GM12874 (cell line): ENCODE data around the gene RIPOR1.

ENCODE experiments used
- TF ChIP-seq, protein P1 (sequence below): IDR thresholded peaks from 2 replicates; pipeline ENCODE4 v1.5.1; 2011; ENCODE audit warnings: low read depth, mild to moderate bottlenecking, control low read depth, low read length, moderate library complexity; ENCODE audit not compliant: insufficient read depth

The RIPOR1 gene

DNA sequence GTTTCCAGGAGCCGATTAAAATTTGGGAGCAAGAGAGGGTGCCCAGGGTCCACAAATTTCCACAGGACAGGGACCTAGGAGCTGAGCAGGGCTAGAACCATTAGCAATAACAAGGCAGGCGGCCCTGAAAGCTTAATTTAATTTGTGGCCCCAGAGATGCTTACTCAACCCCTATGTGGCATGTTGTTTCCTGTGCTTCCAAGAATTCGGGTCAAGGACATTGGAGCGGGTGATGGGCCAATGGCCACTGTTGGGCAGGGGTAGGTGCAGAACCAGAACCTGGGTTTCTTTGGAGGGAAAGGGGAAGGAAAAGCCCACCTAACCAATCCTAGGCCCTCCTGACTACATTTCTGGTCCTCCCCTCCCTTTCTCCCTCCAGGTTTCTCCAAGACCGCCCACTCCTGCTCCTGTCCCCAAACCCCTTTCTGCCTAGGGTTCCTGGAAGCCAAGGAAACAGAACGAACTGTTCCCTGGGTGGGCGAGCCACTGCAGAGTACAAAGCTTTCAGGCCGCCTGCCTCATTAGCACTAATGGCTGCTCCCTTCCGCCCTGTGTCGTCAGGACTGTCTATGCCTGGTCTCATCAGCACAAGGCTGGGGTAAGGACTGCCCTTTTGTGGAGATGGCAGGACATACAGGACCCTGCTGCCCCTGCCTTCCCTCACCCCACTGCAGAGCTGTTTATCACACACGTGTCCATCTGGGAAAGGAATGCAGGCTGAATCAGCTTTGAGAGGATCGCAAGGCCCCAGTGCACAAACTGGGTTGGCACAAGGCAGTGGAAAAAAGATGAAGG is 44.7 kb upstream of the RIPOR1 start:
- TF ChIP-seq, protein P1, sequence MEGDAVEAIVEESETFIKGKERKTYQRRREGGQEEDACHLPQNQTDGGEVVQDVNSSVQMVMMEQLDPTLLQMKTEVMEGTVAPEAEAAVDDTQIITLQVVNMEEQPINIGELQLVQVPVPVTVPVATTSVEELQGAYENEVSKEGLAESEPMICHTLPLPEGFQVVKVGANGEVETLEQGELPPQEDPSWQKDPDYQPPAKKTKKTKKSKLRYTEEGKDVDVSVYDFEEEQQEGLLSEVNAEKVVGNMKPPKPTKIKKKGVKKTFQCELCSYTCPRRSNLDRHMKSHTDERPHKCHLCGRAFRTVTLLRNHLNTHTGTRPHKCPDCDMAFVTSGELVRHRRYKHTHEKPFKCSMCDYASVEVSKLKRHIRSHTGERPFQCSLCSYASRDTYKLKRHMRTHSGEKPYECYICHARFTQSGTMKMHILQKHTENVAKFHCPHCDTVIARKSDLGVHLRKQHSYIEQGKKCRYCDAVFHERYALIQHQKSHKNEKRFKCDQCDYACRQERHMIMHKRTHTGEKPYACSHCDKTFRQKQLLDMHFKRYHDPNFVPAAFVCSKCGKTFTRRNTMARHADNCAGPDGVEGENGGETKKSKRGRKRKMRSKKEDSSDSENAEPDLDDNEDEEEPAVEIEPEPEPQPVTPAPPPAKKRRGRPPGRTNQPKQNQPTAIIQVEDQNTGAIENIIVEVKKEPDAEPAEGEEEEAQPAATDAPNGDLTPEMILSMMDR, result no peak

DNA sequence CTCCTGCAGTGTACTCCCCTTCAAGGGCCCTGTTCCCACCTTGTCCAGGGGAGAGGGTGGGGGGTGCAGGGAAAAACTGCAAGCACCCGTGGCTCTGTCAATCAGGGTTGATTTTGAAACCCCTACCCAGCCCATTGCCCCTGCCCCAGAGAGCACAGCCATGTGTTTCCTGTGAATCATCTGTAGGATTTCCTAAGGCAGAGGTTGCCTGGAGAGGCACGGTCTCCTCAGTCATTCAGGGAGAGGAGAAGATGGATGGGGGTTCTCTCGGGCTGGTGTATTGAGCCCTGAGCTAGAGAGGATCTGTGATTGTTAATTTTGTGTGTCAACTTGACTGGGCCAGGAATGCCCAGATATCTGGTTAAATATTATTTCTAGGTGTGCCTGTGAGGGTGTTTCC is 41.8 kb upstream of the RIPOR1 start:
- TF ChIP-seq, protein P1, result no peak

DNA sequence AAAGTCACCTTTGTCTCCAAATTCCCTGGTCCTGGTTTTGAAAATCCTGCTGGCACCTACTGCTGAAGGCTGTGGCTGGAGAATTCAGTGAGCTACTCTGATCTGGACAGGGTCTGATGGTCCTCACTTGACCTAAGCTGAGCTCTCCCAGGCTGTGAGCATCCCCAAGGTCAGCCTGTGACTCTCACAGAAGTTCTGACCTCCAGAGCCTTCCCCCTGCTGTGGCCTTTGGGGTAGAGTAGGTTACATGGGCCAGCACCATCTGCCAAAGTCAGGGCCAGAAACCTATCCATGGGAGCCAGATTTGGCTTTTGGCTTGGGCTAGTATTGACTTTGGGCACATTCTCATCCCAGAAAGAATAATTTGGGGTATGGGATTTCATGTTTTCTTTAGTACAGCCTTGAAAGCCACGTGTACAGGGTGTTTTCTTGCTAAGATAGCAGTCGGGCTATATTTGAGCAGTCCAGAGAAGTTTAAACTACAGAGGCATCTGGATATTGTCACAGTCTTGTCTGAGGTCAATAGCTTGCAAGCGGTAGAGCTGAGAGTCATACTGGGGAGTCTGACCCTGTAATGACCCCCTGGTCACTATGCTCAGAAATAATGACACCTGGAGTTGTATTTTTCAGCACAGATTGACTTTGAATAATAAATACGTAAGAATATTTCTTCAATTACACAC is 39.1 kb upstream of the RIPOR1 start:
- TF ChIP-seq, protein P1, result no peak

DNA sequence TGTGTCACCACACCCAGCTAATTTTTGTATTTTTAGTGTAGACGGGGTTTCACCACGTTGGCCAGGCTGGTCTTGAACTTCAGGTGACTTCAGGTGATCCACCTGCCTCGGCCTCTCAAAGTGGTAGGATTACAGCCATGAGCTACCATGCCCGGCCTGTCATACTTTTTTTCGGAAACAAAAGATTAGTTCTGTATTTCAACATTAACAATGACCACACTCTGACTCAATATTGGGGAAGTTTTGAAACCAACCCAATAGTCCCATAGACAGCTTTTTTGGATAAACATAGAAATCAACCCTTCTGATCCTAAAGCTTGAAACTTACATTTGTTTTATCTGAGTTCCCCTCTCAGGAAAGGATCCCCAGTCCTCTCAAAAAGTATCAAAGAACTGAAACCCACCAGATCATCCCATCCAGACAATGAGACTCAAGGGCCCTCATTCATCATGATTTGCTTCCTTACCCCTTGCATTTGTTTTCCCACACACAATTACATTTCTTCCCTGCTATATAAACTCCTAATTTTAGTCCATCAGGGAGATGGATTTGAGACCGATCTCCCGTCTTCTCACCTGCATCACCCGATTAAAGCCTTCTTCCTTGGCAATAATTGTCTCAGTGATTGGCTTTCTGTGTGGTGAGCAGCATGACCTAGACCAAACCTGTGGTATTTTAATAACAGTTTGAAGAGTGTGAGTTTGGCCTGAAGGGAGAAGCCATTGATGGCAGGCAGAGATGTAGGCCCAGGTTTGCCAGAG is 38.1 kb upstream of the RIPOR1 start:
- TF ChIP-seq, protein P1, result no peak

DNA sequence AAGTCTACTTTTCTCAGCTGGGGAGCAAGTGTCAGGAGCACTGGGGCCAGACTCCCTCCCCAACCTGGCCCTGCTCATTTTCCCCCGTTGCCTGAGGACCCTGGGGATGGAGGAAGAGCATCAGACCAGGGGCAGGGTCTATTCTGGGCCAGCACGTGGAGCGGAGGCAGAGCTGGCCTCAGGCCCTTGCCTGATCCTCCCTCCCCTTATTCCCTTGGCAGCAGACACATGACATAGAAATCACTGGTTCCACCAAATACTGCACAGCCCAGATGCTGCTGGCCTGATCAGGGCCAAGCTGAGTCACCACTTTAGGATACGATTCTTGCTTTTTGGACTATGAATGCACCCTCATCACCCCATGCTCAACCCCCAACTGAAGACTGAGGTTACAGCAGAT is 29.5 kb upstream of the RIPOR1 start:
- TF ChIP-seq, protein P1, result no peak

DNA sequence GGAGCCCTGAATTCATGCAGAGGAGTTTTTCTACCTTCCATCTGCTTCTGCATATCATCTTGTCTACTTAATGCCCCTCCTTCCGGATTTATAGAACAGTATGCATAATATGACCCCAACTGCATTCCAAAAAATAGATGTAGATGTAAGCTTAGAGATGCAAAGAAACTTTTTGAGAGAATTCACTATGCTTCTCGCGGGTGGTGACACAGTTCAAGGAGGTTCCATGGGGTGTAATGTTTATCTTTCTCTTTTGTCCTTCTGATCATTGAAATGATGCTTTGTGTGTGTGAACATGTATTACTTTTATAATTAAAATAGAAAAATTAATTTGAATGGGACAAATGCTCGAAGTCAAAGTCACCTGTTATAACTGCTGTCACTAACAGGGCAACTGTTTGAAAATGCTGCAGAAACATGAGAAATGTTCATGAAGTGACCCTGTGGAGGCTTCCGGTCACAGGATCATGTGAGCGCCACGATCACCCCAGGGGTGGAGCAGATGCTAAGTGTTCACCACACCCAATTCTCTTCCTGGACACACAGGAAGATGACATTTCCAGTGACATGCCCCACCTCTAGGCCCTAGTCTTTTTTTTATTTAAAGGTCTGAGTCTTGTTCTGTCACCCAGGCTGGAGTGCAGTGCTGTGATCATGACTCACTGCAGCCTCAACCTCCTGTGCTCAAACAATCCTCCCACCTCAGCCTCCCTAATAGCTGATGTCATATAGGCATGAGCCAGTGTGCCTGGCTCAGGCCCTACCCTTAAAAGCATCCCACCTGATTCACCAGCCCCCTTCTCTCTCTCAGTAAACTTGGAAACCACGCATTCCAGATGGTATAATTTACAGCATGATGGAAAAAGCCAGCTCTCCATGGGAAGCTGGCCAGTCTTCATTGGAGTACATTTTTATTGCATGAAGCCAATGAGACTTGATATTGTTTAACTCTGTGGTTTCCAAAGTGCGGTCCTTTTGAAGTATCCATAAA is 24.3 kb upstream of the RIPOR1 start:
- TF ChIP-seq, protein P1, result no peak
